Measurements from ENCODE around the gene TOMM6.

TOMM6 gene

DNA sequence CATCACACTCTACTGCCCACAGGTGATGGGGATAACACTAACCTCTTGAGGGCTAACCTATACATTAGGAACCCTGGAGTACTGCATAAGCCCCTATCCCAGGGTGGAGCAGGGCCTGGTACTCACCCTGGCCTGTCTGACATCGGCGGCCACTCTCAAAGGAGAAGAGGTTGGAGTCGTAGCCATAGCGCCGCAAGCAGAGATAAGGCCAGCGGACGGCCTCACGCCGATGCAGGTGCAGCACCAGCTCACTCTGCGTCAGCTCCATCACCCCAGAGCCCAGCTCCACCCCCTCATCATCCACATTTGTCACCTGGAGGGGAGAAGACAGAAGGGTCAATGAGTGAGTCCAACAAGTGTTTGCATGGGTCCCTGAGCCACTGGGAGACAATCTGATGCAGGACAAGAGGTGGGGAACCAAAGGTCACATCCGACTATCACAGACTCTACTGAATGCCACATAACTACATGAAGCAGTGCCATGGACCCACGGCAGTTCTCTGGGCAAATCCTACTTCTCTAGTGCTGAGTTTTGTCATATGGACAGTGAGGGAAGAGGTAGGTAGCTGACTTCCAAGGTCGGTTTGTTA is 12.1 kb upstream of the TOMM6 start:
- no peak for DNase-seq
- Mint-ChIP-seq H3K27me3 (ENCODE audit: low read depth, poor library complexity) (peaks cover 11% of the 10 kb centered on the region), H3K36me3 (ENCODE audit: low read depth) (peaks cover 18% of the 10 kb centered on the region), H3K27ac (no peak overlapping the region), H3K4me3 (no peak overlapping the region), H3K9me3 (no peaks in the 10 kb centered on the region), H3K4me1 (peaks cover 14% of the 10 kb centered on the region)
- no peak for TF ChIP-seq CTCF (IDR thresholded peaks at IDR 0.05)

DNA sequence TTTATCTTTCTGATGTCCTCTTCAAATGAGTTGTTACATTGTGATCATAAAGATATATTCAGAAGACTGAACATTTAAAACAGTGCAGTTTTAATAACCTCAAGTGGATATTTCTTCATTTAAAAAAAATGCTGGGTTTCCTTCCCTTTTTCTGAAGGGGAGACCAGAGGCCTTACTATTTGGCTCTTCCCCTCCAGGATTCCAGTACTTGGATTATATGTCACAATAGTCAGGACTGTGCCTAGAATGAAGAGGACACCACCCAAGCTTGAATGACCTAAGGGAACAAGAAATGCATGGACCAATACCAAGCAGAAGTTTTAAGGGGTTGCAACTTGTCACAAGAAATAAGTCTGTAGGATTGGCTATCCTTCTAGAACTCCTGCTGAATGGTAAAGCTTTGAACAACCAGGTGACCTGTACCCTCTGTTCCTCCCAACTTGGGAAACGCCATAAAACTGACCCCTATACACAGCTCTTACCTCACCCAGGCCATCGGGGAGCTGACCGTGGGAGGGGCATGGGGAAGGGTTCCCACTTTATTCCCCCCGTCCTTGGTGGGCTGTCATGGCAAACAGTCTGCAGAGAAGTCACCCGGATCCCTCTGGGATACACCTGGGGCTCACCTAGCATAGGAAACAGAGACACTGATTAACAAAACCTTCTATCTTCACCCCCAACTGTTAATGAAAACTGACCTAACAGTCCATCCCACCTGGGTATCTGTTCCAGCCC is 9.8 kb upstream of the TOMM6 start:
- H3K27ac Mint-ChIP-seq: no peak overlapping the region
- TF ChIP-seq CTCF (IDR thresholded peaks at IDR 0.05): no peak
- peaks cover 24% of the 10 kb centered on the region for H3K27me3 Mint-ChIP-seq (ENCODE audit: low read depth, poor library complexity)
- peak overlapping the region; percentile 95 for H3K4me3 Mint-ChIP-seq
- no peak for DNase-seq
- no peaks in the 10 kb centered on the region for H3K9me3 Mint-ChIP-seq
- peaks cover 7% of the 10 kb centered on the region for H3K36me3 Mint-ChIP-seq (ENCODE audit: low read depth)
- peaks cover 25% of the 10 kb centered on the region for H3K4me1 Mint-ChIP-seq

- Mint-ChIP-seq H3K27ac (no peak overlapping the region), H3K27me3 (ENCODE audit: low read depth, poor library complexity) (peaks cover 31% of the 10 kb centered on the region), H3K36me3 (ENCODE audit: low read depth) (peaks cover 6% of the 10 kb centered on the region), H3K4me1 (peaks cover 25% of the 10 kb centered on the region), H3K9me3 (no peaks in the 10 kb centered on the region), H3K4me3 (peak overlapping the region; percentile 95)
- DNase-seq: no peak
- no peak for TF ChIP-seq CTCF (IDR thresholded peaks at IDR 0.05)
These were observed 8.6 kb upstream of the TOMM6 start for GRCh38 chr6:41778895-41779294.

DNA sequence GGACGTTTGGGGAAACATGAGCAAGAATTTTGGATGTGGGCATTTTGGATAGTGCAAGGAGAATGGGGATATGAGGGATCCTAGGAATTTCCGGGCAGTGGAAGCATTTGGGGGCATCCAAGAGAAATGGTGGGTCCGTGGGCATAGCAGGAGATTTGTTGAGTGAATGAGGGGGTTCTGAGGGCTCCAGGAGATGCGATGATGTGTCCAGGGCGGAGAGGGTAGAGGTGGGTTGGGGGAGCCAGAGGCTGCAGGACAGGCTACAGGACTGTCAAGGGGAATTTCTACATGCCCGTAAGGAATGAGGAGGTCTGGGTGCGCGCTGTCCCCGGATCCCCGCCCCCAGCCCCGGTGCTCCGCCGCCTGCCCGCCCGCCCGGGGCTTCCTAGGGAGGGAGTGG is 8.2 kb upstream of the TOMM6 start:
- Mint-ChIP-seq H3K27ac (no peak overlapping the region), H3K4me3 (peak overlapping the region; percentile 95), H3K4me1 (peaks cover 28% of the 10 kb centered on the region), H3K36me3 (ENCODE audit: low read depth) (peaks cover 2% of the 10 kb centered on the region), H3K9me3 (no peaks in the 10 kb centered on the region), H3K27me3 (ENCODE audit: low read depth, poor library complexity) (peaks cover 30% of the 10 kb centered on the region)
- no peak for TF ChIP-seq CTCF (IDR thresholded peaks at IDR 0.05)
- DNase-seq: no peak

DNA sequence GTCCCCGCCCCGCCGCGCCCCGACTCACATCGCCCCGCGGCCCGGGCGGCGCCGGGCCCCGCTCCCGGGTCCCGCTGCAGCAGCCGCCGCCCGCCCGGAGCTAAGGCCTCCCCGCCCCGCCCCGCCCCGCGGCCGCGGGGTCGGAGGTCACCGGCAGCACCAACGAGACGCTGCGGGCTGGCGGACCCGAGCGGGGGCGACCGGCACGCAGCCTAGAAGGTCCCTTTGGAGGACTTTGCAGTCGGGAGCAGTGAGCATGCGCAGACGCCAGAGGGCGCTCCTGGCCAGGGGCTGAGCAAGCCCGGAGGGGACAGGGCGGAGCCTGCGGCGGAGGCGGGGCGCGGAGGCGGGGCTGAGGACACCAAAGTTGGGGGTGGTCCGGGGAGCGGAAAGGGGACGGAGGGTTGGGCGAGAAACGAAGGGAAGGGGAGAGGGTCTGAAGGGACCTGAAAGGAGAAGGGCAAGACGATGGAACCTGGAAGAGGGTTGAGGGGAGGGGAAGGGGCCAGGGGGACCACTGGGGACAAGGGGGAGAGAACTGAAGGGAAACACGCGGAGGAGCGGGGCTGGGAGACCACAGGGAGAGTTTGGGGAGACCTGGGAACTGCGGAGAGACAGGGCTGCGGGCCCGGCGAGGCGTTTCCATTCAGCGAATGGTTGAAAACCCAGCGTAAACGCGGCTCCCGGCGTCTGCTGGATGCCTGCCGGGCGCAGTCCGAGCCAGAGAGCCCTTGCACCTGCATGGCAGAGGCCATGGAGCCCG is 7.5 kb upstream of the TOMM6 start, which contains the start of gene FRS3:
Gene FRS3, minus strand, starts transcription at position 113 of the 763 bp plus-strand sequence. CDS start 2,913 bp downstream, outside the sequence.
- DNase-seq: peak; percentile 100
- H3K27ac Mint-ChIP-seq: no peak within 1 kb of the TSS
- no peaks in the 10 kb centered on the region for H3K9me3 Mint-ChIP-seq
- peak; percentile 74 for TF ChIP-seq CTCF (IDR thresholded peaks at IDR 0.05)
- H3K36me3 Mint-ChIP-seq (ENCODE audit: low read depth): no peaks in the 10 kb centered on the region
- peak within 1 kb of the TSS; percentile 95 for H3K4me3 Mint-ChIP-seq
- peaks cover 35% of the 10 kb centered on the region for H3K27me3 Mint-ChIP-seq (ENCODE audit: low read depth, poor library complexity)
- H3K4me1 Mint-ChIP-seq: peaks cover 34% of the 10 kb centered on the region

Measured in nephron progenitor cell (in vitro differentiated cells).